HG03469 (cell line): ENCODE results near the gene EXOC4.
"Not testable (repeated sequence)": the region's sequence is repeated elsewhere in the genome, so short reads cannot be mapped to it uniquely, and the experiment has no call there.

Experiments used
- ATAC-seq: cut with Tn5 transposase; IDR thresholded peaks from one replicate; pipeline ENCODE4 v1.9.1; 2021; ENCODE audit warnings: mild to moderate bottlenecking, moderate library complexity, moderate number of reproducible peaks; ENCODE audit not compliant: unreplicated experiment

The EXOC4 gene

GRCh38 chr7:133310232-133310862 lies 57.5 kb downstream of the EXOC4 start:
- no peak for ATAC-seq

GRCh38 chr7:133313575-133313974 lies 60.7 kb downstream of the EXOC4 start:
- no peak for ATAC-seq

GRCh38 chr7:133314084-133314483 lies 61.2 kb downstream of the EXOC4 start:
- no peak for ATAC-seq

GRCh38 chr7:133315332-133316040 lies 62.6 kb downstream of the EXOC4 start:
- no peak for ATAC-seq

- ATAC-seq = no peak
Measured at GRCh38 chr7:133319842-133320241, 67.0 kb downstream of the EXOC4 start.

DNA sequence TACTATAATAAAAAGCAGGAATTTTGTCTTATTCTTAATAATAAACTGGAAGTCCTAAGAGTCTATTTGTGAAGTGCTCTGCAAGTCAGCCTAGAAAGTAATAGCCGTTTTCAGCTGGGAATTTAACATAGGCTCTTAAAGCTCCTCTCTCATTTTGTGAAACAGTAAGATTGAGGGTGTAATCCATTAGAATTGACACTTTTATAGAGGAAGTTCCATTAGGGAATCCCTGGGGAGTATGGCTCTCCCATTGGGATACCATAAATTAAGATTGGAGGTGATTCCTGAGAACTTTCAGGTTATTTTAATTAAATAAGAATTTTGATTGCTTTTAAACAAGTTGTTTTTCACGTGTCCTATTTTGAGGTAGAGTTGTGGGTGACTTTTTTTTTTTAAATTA lies 68.0 kb downstream of the EXOC4 start:
- no peak for ATAC-seq

- not testable (repeated sequence) for ATAC-seq
Measured at GRCh38 chr7:133321366-133321765, 68.5 kb downstream of the EXOC4 start.

GRCh38 chr7:133326745-133327144 lies 73.9 kb downstream of the EXOC4 start:
- ATAC-seq = not testable (repeated sequence)

DNA sequence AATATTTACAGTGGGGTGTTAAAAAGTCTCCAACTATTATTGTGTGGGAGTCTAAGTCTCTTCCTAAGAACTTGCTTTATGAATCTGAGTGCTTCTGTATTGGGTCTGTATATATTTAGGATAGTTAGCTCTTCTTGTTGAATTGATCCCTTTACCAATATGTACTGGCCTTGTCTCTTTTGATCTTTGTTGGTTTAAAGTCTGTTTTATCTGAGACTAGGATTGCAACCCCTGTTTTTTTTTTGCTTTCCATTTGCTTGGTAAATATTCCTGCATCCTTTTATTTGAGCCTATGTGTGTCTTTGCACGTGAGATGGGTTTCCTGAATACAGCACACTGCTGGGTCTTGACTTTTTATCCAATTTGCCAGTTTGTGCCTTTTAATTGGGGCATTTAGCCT lies 75.1 kb downstream of the EXOC4 start:
- not testable (repeated sequence) for ATAC-seq

- no peak for ATAC-seq
Measured at GRCh38 chr7:133330085-133330484, 77.2 kb downstream of the EXOC4 start.

DNA sequence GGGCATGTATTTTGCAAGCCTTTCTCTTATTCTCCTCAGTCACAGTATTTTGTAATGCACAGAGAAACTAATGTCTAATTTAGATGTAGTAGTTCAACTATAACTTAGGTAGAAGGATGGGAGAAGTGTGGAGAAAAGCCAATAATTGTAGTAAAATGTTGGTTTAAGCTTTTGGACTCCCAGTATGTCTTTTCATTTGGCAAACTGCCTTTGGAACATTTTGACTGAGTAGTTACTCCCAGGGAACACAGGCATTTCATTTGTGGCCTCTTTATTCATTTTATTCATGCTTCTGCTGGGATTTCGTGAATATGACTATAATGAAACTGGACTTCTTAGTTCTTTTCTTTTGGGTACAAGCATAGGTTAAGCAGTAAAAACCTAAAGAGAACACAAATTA lies 79.0 kb downstream of the EXOC4 start:
- ATAC-seq = no peak

DNA sequence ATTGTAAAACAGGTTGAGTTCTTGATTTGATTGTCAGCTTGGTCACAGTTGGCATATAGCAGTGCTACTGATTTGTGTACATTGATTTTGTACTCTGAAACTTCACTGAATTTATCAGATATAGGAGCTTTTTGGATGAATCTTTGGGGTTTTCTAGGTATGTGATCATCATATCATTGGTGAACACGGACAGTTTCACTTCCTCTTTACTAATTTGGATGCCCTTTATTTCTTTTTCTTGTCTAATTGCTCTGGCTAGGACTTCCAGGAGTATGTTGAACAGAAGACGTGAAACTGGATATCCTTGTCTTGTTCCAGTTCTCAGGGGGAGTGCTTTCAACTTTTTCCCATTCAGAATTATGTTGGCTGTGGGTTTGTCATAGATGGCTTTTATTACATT lies 86.9 kb downstream of the EXOC4 start:
- ATAC-seq = no peak

DNA sequence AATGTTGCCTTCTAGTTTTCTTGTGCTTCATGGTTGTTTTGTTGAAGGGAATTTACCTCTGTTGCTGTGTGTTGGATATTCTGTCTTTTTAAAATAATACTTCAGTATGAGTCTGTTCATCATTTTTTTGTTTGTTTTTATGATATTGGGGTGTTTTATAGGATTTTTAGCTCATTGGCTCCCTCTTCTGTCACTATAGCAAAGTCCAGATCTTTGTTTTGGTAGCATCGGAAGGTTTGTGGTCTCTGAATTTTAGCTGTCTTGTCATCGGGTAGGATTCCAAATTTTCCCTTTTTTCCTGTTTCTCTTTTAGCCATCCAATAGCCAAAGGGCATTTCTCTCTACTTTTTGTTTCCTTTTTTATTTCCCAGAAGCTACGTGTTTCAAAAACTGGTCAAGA lies 91.4 kb downstream of the EXOC4 start:
- ATAC-seq = no peak

DNA sequence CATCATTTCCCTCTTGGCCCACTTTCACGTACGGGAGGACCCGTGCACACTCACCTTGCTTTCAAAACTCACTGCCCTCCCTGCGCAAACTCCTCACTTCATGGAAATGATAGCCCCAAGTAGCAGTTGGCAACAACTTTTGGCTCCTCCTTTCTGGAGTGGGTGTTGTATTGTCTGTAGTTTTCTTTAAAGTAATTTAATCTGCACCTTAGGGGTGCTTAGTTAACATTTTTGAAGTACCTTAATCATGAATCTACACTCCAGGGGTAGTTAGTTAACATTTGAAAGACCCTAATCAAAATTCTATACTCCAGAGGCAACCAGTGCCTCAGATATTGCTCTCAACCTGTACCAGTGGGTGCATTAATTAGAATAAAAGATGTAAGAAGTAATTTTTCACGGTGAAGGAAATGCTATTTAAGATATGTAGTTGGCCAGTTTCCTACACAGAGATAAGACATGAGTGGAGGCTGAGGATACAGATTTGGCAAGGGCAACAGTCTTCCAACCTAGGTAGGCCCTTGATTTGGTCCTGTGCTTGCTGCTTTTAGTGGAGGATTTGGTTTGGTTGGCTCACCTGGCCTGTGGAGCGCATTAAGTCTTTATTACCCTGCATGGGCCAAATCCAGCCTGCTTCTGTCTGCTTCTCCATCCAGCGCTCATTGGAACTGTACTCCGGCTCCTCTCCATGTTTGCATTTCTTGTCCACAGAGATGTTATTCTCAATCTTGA lies 93.0 kb downstream of the EXOC4 start:
- no peak for ATAC-seq

DNA sequence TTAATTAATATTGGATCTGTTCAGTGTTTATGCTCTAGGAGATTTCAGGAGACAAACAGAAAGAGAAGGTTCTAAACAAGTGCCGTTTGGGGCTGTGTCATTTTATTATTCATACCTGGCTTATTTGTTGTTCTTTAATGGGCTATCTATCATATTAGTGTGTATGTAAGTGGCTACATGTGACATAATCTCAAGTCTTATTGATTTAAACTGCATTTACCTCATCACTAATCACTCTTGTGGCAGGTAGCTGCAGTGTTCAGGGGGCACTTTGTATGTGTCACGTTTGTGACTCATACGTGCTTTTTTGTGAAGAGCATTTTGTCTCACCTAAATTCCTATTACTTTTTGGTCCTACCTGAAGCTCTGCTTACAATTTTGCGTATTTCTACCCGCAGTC lies 95.4 kb downstream of the EXOC4 start:
- ATAC-seq = no peak

- no peak for ATAC-seq
Measured at GRCh38 chr7:133349101-133349500, 96.2 kb downstream of the EXOC4 start.

DNA sequence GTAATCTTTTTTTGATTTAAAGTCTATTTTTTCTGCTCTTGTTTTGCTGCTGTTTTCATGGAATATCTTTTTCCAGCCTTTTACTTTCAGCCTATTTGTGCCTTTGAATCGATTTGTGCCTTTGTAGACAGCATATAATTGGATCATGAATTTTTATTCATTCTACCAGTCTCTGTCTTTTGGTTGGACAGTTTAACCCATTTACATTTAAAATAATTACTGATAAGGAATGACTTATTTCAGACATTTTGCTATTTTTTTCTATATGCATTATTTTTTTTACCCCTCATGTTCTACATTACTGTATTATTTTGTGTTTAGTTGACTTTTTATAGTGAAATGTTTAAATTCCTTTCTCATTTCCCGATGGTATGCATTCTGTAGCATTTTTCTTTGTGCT lies 99.6 kb downstream of the EXOC4 start:
- no peak for ATAC-seq

- no peak for ATAC-seq
Measured at GRCh38 chr7:133353775-133354174, 100.9 kb downstream of the EXOC4 start.

- ATAC-seq = no peak
Measured at GRCh38 chr7:133354546-133355324, 101.9 kb downstream of the EXOC4 start.

- no peak for ATAC-seq
Measured at GRCh38 chr7:133355325-133355708, 102.4 kb downstream of the EXOC4 start.

DNA sequence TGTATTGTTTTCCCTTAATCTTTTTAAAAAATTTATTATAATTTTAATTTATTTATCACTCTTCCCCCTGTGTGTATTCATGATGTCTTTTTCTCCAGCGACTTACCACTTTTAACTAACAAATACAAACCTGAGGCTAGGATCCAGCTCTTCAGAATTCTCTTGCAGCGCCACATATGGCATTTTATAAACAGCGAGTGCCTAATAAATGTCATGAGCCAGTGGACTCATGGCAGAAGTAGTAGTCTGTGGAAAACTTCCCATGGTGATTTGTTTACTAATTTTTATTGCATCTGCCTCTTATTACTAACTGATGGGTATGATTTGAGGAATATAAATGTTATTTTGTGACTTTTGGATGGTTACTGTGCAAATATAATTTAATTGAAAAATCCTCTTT lies 102.9 kb downstream of the EXOC4 start:
- ATAC-seq = no peak
